Stimulated activated CD8-positive, alpha-beta memory T cell treated with anti-CD3 and anti-CD28 coated beads, Interleukin-2, amount 100 ng/mL, for 48 hours (primary cell): ENCODE results near the gene C3orf52.
A peak's percentile ranks its signal among the peaks of the same experiment; 100 is the strongest.

Experiments used
- DNase-seq, 2 donors: peaks; one replicate each; pipeline ENCODE4 v3.0.0-alpha.2; 2020; ENCODE audit warnings: low read depth in 2 of 2

C3orf52 gene

DNA sequence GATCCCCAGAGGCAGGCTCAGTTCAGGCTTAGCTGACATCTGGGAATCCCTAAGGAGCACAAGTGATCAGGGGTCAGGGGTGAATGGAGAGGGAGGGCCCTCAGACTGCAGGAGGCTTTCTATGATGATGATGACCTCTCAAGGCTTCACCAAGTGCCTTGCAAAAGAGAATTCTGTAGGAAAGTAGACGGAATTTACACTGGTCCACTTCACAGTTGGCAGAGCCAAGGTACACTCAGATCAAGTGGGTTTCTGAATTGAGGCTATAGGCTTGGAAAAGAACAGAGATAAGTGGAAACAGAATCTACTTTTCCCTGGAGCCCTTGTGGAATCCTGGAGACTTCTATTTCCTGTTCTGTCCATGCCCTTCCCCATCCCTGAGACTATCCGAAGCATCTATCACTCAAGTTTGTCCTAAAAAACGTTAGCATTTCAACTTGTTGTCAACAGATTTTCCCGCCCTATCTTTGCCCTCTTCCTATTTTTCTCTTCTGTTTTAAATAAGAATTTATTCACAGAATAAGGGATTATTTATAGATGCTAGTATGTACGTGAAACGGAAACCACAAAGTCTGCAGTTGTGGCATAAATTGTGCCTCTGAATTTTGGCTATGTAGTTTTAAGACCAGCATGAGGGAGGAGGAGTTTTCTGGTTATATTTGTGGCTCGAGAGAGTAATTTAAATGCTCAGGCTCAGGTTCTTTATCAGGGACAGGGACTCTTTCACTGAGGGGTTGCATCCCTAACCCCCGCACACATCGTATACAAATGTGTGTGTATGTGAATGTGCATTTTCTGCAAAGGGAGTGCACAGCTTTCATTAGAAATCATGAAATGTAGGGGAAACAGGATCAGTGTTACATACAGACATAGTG, 34.0 kb downstream of the C3orf52 start:
- no peak for DNase-seq

GRCh38 chr3:112121577-112122547, 35.7 kb downstream of the C3orf52 start:
- no peak for DNase-seq

DNA sequence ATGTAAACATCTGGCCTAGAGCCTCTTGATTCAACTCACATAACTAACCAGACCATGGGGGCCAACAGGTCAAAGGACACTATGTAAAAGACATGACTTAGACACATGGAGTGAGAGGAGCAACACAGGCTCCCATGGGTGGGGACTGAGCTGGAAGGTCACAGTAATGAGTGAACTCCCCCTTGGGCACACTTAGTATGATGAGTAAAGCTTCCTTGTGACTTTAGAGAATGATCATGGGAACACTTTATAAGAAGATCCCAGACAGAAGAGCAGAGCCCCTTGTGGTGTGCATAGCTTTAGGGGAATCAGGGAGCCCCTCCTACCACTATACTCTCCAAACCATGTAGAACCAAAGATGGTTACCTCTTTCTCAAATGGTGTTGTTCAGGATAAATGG, 36.7 kb downstream of the C3orf52 start:
- DNase-seq = no peak

GRCh38 chr3:112123548-112123947, 37.4 kb downstream of the C3orf52 start:
- no peak for DNase-seq

- DNase-seq = no peak
Observed at GRCh38 chr3:112124907-112125607, 38.9 kb downstream of the C3orf52 start.

DNA sequence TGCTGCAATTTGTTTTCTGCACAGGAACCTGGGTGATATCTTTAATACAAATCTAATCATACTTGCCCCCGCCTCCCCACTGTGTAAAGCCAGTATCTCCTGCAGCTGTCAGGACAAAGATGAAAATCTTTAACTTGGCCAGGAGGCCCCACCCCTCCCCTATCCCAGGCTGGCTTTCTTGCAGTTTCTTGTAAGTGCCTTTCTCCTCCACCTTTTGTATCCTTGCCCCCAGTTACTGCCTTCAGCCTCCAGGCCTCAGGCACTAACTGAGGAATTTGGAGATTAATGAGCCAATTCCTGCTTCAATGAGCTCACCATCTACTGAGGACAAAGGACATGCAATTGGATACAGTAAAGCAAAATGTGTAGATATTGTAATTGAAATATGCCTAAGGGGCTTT, 40.3 kb downstream of the C3orf52 start:
- no peak for DNase-seq

GRCh38 chr3:112127522-112128494, 41.6 kb downstream of the C3orf52 start:
- DNase-seq = no peak

GRCh38 chr3:112128843-112129727, 42.9 kb downstream of the C3orf52 start:
- DNase-seq = peak; percentile 9 to 14

- DNase-seq = no peak
Observed at GRCh38 chr3:112129925-112130637, 43.9 kb downstream of the C3orf52 start.

DNA sequence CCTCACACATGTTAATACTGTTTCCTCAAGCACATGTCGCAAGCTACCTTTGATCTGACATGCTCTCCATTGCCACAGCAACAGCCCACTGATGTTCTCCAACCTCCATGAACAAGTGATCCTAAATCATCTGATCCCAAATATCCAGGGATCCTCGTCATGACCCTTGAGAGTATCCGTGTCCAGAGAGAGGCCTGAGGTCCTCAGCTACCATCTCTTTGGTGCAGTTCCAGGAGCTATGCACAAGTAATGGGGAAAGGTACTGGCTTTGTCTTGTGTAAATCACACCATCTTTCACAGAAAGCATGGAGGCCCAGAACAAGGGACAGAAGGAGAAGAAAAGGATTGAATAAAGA, 44.4 kb downstream of the C3orf52 start:
- DNase-seq = no peak

DNA sequence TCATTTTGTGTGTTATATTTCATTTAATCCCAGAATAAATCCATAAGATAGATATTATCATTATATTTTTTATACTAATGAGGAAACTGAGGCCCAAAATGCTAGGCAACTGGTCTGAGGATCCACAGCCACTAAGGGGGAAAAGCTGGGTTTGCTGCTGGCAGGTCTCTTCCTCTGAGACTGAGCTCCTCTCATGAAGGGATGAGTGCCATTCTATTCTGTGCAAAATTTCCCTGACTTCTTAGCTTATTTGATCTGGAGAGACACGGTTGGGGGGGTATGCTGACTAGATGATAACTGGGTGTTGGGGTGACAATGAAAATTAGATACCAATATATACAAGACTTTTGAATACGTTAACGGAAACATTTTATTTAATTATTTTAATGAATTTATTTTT, 44.9 kb downstream of the C3orf52 start:
- no peak for DNase-seq

GRCh38 chr3:112132088-112132487, 45.9 kb downstream of the C3orf52 start:
- DNase-seq = no peak

DNA sequence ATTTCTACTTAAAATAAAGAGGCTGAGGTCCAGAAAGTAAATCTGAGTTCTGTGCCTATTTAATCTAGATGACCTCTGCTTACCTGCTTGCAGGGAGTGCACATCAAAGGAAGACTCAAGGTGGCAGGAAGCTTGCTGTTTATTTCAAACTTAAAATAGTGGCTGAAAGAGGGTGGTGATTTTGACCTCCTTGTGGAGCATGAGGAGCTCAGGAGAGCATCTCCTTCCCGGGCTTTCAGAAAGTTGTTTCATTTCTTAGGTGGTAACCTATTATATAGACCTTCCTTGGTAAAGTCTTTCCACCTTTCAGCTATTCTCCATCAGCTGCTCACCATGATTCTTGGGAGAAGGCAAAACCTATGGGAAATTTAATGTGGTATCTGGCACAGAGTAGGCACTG, 46.4 kb downstream of the C3orf52 start:
- DNase-seq = no peak

GRCh38 chr3:112132975-112133448, 46.8 kb downstream of the C3orf52 start, which contains the start of gene GCSAM:
TSS of gene GCSAM (minus strand) at chr3:112133248. CDS start at chr3:112133120, 128 bp downstream.
- peak; percentile 15 to 42 for DNase-seq

DNA sequence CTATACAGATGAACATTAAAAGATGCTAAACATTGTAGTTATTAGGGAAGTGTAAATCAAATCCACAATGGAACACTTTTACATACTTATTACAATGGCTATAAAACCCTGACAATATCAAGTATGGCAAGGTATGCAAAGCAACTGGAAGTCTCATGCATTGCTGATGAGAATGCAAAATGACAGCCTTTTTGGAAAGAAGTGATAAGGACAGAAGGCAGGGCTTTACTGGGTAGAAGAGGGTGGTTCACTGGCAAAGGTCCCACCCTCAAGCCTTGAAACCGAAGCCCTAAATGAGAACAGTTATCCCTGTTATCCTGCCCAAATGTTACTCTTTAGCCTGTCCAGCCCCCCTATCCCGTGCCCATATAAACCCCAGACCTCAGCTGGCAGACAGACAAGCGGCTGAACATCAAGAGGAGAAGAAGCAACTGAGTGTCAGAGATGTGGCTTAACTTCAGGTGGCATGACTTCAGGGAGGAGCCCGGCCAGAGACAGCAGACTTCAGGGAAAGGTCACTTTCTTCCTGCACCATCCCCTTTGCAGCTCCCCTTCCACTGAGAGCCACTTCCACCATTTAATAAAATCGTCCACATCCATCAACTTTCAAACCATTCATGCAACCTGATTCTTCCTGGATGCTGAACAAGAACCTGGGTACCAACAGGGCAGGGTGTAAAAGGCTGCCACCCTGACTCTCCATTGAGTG, 47.6 kb downstream of the C3orf52 start:
- no peak for DNase-seq

GRCh38 chr3:112134335-112135124, 48.3 kb downstream of the C3orf52 start:
- no peak for DNase-seq

- no peak for DNase-seq
Observed at GRCh38 chr3:112136046-112136445, 49.9 kb downstream of the C3orf52 start.
